Tibial nerve (tissue), 4 donors: Measurements from ENCODE around the gene MACROH2A2. TPM values are rescaled to one million over a fixed set of nuclear protein-coding genes. Genes with fewer than 3 reads are reported as not detected.

ENCODE experiments used
- DNase-seq, 2 donors: peaks; one replicate each; pipeline ENCODE4 v3.0.0-alpha.2; 2019; ENCODE audit warnings: low spot score in 2 of 2
- H3K27ac ChIP-seq, 4 donors: fragments of 200-600 bp; sonication (generic) in 3 of 4; one replicate each; pipeline ENCODE4 v1.5.1; 2017 to 2019; ENCODE audit warnings: mild to moderate bottlenecking in 1 of 4
- H3K27me3 ChIP-seq, 2 donors: fragments of 200-600 bp; sonication (generic) in 1 of 2; one replicate each; pipeline versions ENCODE4 v1.5.1 to v1.6.0; 2017 to 2019
- H3K36me3 ChIP-seq, 3 donors: fragments of 200-600 bp; sonication (generic); one replicate each; pipeline ENCODE4 v1.5.1; 2018 to 2019
- H3K4me1 ChIP-seq, 4 donors: fragments of 200-600 bp; sonication (generic) in 3 of 4; one replicate each; pipeline ENCODE4 v1.5.1; 2017 to 2019
- H3K4me3 ChIP-seq, 4 donors: fragments of 200-600 bp; sonication (generic) in 3 of 4; one replicate each; pipeline ENCODE4 v1.5.1; 2017 to 2019; ENCODE audit warnings: mild to moderate bottlenecking in 1 of 4, moderate library complexity in 1 of 4
- H3K9me3 ChIP-seq, 4 donors: fragments of 200-600 bp; sonication (generic) in 3 of 4; one replicate each; pipeline ENCODE4 v1.5.1; 2017 to 2019
- CTCF ChIP-seq, 5 experiments: fragments of 200-600 bp in 3 of 5; fragments of 450-650 bp in 2 of 5; sonication (generic) in 3 of 5; IDR thresholded peaks; one replicate each; pipeline ENCODE4 v1.5.1; 2016 to 2019; ENCODE audit warnings: antibody characterized with exemption in 5 of 5, mild to moderate bottlenecking in 3 of 5, moderate library complexity in 2 of 5
- EP300 ChIP-seq, 2 donors: sonication (generic); formaldehyde crosslinking; IDR thresholded peaks; one replicate each; pipeline ENCODE4 v1.6.1; 2017; ENCODE audit warnings: antibody characterized with exemption in 2 of 2, mild to moderate bottlenecking in 1 of 2
- POLR2A ChIP-seq, 2 donors: fragments of 450-650 bp; IDR thresholded peaks; one replicate each; pipeline ENCODE4 v1.6.1; 2017; ENCODE audit warnings: antibody characterized with exemption in 2 of 2, mild to moderate bottlenecking in 2 of 2, moderate library complexity in 2 of 2
- WGBS, 2 donors: methylation state at CpG; one replicate each; pipeline ENCODE4 v1.1.5; 2018; 5-methylcytosine and 5-hydroxymethylcytosine counted together
- total RNA-seq, 4 donors: library from RNA; depleted of rRNA; stranded (reverse); fragments of >200 nt; gene quantifications; one replicate each; pipeline ENCODE4 v1.1.0, GENCODE V29; 2016

MACROH2A2 gene
- total RNA-seq, 4 donors from 2014 or later: 4.6 to 11.1 (median 8.9) TPM

- H3K27me3 ChIP-seq: no peaks in the 10 kb centered on the region
- H3K9me3 ChIP-seq: no peaks in the 10 kb centered on the region
- WGBS, 2 donors: 45 to 63% methylated on average over 1 of the region's 1 CpG
- H3K36me3 ChIP-seq: peaks cover 0 to 47% (median 7%) of the 10 kb centered on the region in 3 donors
- peaks cover 0 to 53% (median 12%) of the 10 kb centered on the region in 4 donors for H3K4me1 ChIP-seq
- no peak overlapping the region for H3K4me3 ChIP-seq
- no peak overlapping the region for H3K27ac ChIP-seq
- DNase-seq: no peak
- TF ChIP-seq POLR2A (IDR thresholded peaks at IDR 0.05) (no peak), CTCF (IDR thresholded peaks at IDR 0.05) (no peak), EP300 (IDR thresholded peaks at IDR 0.05) (no peak)
These were observed 108.2 kb downstream of the MACROH2A2 start for GRCh38 chr10:70160798-70161197.

Other genes starting within 250 kb of the MACROH2A2 start
- gene AIFM2, start 80.0 kb downstream of the MACROH2A2 start, total RNA-seq: 10 to 100 TPM; 13.3 to 34.2 (median 19.4) TPM
- 10 to 100 TPM; 15.3 to 26.1 (median 19.1) TPM for gene TYSND1, start 93.9 kb downstream of the MACROH2A2 start, total RNA-seq
- gene SAR1A, start 117.7 kb downstream of the MACROH2A2 start, total RNA-seq: 10 to 100 TPM; 68.8 to 83.3 (median 79.7) TPM
- 100 to 1,000 TPM; 147 to 169 (median 150) TPM for gene PPA1, start 180.6 kb downstream of the MACROH2A2 start, total RNA-seq
- gene NPFFR1, start 231.2 kb downstream of the MACROH2A2 start, total RNA-seq: 1 to 10 TPM; 1.8 to 5.7 (median 4.4) TPM